Right lobe of liver (tissue), 4 donors: ENCODE data around the gene GLO1.

Source experiments
- CTCF ChIP-seq, 4 donors: fragments of 200-600 bp in 3 of 4; fragments of 450-650 bp in 1 of 4; IDR thresholded peaks; one replicate each; pipeline versions ENCODE4 v1.5.1 to v1.8.0; 2016 to 2022; ENCODE audit warnings: antibody characterized with exemption in 4 of 4, mild to moderate bottlenecking in 2 of 4
- POLR2A ChIP-seq: fragments of 450-650 bp; IDR thresholded peaks from one replicate; pipeline ENCODE4 v1.6.1; 2017; ENCODE audit warnings: antibody characterized with exemption, mild to moderate bottlenecking
- donor health status: DM: no; HTN: no; CAD: no.
- donor health status: DM: no; HTN: no; CAD: no.
- donor health status: DM: no; HTN: yes; CAD: no.

GRCh38 chr6:38684237-38684636, 18.7 kb downstream of the GLO1 start:
- TF ChIP-seq CTCF (IDR thresholded peaks at IDR 0.05), result no peak
- no peak for TF ChIP-seq POLR2A
